ENCODE data around the gene THAP3.
"Not testable (repeated sequence)": the region's sequence is repeated elsewhere in the genome, so short reads cannot be mapped to it uniquely, and the experiment has no call there.

Gene THAP3

DNA sequence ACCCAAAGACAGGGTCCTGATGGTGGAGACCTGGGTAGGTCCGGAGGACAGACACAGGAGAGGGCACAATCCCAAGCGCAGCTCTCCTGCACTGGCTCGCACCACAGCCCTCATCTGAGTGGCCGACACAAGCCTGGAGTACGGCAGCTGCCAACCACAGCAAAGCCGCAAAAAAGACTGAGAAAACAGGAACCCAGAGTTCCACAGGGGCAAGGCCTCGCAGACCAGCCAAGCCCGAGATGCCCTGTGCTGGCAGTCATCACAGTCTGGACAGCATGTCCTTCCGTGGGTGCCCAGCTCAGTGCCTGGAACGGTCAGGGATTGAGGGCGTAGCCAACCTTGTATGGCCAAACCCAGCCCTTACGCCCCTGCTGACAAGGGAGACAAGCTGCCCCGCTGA lies 33.4 kb upstream of the THAP3 start:
- DNase-seq (ENCODE audit: low spot score) = no peak

GRCh38 chr1:6591644-6592043 lies 33.0 kb upstream of the THAP3 start:
- DNase-seq (ENCODE audit: low spot score) = no peak

- no peak for DNase-seq (ENCODE audit: low spot score)
Measured at GRCh38 chr1:6592441-6592840, 32.2 kb upstream of the THAP3 start.

GRCh38 chr1:6592865-6593593 lies 31.6 kb upstream of the THAP3 start:
- DNase-seq (ENCODE audit: low spot score) = no peak

GRCh38 chr1:6593810-6594209 lies 30.9 kb upstream of the THAP3 start:
- no peak for DNase-seq (ENCODE audit: low spot score)

GRCh38 chr1:6594977-6595740 lies 29.5 kb upstream of the THAP3 start:
- no peak for DNase-seq (ENCODE audit: low spot score)

DNA sequence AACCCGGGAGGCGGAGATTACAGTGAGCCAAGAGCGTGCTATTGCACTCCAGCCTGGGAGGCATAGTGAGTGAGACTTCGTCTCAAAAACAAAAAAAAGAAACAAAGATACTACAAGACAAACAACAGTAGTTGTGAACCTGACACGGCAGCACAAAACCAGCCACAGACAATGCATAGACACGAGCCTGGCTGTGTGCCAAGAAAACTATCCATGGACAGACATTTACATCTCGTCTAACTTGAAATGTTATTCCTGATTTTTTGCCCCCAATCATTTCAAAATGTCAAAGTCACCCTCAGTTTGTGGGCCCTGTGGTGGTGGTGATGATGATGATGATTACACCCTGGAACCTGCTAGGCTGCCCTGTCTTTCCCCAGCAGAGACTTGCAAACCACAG lies 28.3 kb upstream of the THAP3 start:
- no peak for DNase-seq (ENCODE audit: low spot score)

- DNase-seq (ENCODE audit: low spot score) = no peak
Measured at GRCh38 chr1:6596886-6597776, 27.5 kb upstream of the THAP3 start.

- DNase-seq (ENCODE audit: low spot score) = no peak
Measured at GRCh38 chr1:6597777-6598131, 26.9 kb upstream of the THAP3 start.

- DNase-seq (ENCODE audit: low spot score) = peak; percentile 85
Measured at GRCh38 chr1:6599141-6599975, 25.3 kb upstream of the THAP3 start.

DNA sequence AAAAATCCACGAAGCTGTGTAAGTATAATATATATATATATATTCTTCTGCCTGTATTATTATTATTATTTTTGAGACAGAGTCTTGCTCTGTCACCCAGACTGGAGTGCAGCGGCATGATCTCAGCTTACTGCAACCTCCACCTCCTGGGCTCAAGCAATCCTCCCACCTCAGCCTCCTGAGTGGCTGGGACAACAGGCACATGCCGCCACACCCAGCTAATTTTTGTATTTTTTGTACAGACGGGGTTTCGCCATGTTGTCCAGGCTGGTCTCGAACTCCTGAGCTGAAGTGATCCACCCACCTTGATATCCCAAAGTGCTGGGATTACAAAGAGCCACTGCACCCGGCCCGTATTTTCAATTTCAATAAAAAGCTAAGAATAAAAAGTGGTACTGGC lies 24.7 kb upstream of the THAP3 start:
- not testable (repeated sequence) for DNase-seq (ENCODE audit: low spot score)

DNA sequence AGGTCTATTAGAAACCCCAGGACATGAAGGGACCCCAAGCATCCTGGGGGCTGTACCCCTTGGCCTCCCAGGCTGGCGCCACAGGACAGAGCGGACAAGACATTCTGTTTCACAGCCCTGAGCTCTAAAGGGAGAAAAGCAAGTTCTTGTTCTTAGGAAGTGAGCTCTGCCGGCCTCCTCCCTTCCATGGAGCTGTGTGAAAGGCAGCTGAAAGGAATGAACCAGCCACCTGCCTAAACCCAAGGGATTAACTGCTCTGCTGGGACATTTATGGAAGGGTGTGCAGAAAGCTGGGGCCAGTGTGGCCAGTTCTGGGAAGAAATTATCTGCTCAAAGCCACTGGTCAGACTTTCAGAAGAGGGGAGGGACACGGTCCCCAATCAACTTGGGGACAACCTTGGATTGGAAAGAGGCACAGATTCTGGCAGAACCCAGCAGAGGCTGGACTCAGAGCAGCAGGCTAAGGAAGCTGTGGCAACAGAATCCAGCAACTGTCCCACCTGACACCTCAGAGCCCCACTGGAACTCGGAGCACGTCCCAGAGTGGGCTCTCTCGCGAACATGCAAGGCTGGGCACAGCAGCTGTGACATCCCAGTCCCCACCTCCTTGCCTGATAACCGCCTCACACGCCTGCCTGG lies 24.1 kb upstream of the THAP3 start:
- no peak for DNase-seq (ENCODE audit: low spot score)

DNA sequence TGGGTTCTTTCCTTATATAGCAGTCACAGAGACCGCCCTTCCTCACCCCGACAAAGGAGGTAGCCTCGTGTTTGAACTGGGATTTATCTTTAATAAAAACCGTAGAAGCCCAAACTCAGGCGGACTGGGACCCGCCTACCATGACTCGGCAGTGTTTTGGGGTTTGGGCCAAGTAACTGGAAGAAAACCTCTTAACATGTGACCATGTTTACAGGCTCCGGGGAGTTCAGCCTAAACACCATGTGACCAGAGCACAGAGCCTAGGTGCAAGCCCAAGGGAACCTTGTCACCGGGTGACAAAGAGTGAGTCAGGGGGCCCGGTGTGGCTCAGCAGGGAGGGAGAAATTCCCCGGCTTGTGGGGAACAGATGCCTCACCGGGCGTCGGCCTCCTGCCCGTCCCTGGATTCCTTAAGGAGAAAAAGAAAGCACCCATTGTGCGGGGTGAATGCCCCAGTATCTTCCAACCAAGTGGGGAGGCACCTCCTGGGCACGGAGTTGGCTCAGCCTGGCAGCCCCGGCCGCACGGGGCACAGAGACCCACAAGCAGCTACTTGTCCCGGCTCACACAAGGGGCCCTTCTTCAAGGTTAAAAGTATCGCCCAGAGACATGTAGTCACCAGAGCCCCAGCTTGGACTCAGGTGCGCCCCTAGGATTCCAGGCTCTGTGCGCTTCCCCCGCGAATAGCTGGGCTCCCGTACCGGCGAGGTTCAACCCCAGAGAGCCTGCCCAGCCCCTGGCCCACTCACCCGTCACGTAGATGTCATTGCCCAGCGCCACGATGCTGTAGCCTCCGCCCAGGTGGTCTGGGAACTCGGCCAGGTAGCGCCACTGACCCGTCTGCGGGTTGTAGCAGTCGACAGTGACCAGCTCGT lies 23.4 kb upstream of the THAP3 start:
- DNase-seq (ENCODE audit: low spot score) = peak; percentile 79

GRCh38 chr1:6601923-6602668 lies 22.6 kb upstream of the THAP3 start:
- peak; percentile 56 for DNase-seq (ENCODE audit: low spot score)

DNA sequence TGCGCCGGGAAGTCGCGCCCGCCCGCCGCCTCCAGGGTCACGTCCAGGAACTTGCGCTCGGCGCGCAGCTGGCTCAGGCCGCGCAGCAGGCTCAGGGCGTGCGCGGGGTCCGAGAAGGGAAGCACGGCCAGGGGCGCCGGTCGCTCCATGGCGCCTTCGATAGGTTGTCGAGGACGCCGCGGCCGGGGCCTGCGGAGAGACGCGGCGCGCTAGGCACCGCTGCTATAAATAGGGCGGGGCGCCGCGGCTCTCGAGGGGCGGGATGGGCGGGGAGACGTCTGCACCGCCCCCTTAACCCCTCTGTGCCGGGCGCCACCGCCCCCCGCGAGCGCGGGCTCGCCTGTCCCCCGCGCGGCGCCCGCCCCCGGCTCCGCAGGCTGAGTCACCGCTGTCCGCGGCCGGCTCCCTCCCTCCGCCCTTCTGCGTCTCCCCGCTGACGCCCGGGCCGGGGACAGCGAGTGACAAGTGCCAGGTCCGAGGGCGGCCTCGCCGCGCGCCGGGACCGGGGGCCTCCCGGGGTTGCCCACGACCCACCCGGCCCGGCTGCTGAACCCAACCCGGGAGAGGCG lies 21.9 kb upstream of the THAP3 start, which contains the start of gene KLHL21:
KLHL21 (minus strand) TSS at position 201 of the 569 bp plus-strand sequence; CDS start at position 149, 52 bp downstream.
- peak; percentile 93 for DNase-seq (ENCODE audit: low spot score)

- peak; percentile 84 for DNase-seq (ENCODE audit: low spot score)
Measured at GRCh38 chr1:6603238-6603914, 21.3 kb upstream of the THAP3 start.

DNA sequence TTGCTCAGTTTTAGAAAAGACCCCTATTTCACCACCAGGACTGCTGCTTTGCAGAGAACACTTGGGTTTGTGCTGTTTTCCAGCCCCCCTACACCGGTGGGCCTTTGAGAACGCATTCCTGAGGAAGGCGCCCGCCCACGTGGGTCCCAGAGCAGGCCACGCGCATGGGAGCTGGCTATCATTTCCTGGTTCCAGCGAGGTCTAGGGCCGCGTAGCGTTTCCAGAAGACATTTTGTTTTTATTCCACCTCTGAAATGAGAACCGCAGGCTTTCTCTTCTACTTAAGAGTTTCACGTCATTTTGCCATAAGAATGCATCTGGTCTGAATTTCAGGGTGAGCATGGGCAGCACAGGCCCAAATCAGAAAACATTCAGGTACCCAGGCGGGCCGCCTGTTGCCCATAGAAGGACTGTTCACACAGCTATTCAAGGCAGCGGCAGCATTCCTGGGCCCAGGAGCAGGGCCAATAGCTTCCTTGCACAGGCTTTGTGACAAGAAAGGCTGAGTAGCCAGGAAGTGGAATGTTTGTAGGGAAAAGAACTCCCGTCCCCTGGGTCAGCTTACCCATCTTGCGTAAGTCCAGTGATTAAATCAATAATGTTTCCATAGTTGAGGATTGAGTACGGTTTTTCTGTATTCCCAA lies 20.6 kb upstream of the THAP3 start:
- DNase-seq (ENCODE audit: low spot score) = peak; percentile 68
